IMR-90 (cell line): ENCODE measurements around the gene CR1L. TPM values are rescaled to one million over a fixed set of nuclear protein-coding genes. Genes with fewer than 3 reads are reported as not detected.

Experiments used
- ATAC-seq: fragments of 200-7000 bp; cut with Tn5 transposase; 2 replicates; pipeline ENCODE4 v1.9.1; 2020; ENCODE audit warnings: low read depth, mild to moderate bottlenecking, moderate library complexity
- BruUV-seq: library from RNA; stranded (reverse); fragments of 400-500 nt; replicated peaks from 2 replicates; lab custom pipeline; 2021; lab: Mats Ljungman, UMichigan
- CTCF ChIA-PET: fragments of 300-600 bp; formaldehyde crosslinking; extraction: SDS; loops from one replicate; lab custom pipeline; 2021; ENCODE audit warnings: antibody characterized with exemption; lab: Yijun Ruan, JAX
- POLR2A ChIA-PET: fragments of 300-600 bp; sonication (Branson Sonifier 250); formaldehyde crosslinking; loops from one replicate; lab custom pipeline; 2022; ENCODE audit warnings: antibody characterized with exemption; ENCODE audit not compliant: unreplicated experiment; lab: Charles Lee
- DNase-seq: peaks from one replicate; pipeline ENCODE4 v3.0.0; 2013
- H2AFZ ChIP-seq: replicated peaks from 2 replicates; pipeline ENCODE3; 2013; ENCODE audit warnings: low read length, mild to moderate bottlenecking; ENCODE audit not compliant: poor library complexity
- H2AK5ac ChIP-seq: 2 replicates; pipeline ENCODE4 v1.6.1; 2013; ENCODE audit warnings: low read depth, low read length, inconsistent platforms
- H2AK9ac ChIP-seq: replicated peaks from 2 replicates; pipeline ENCODE3; 2013; ENCODE audit warnings: mild to moderate bottlenecking, low read depth, low read length, moderate library complexity; ENCODE audit not compliant: poor library complexity
- H2BK120ac ChIP-seq: 2 replicates; pipeline ENCODE4 v1.6.1; 2013; ENCODE audit warnings: low read depth, low read length, inconsistent platforms
- H2BK15ac ChIP-seq: 3 replicates; pipeline ENCODE4 v1.6.1; 2013; ENCODE audit warnings: low read depth, low read length, inconsistent platforms
- H2BK20ac ChIP-seq: 2 replicates; pipeline ENCODE4 v1.6.1; 2013; ENCODE audit warnings: low read depth, mild to moderate bottlenecking, inconsistent platforms, low read length, moderate library complexity
- H2BK5ac ChIP-seq: 2 replicates; pipeline ENCODE4 v1.6.1; 2013; ENCODE audit warnings: mild to moderate bottlenecking, low read depth, low read length, inconsistent platforms; ENCODE audit not compliant: poor library complexity, severe bottlenecking
- H3K14ac ChIP-seq: replicated peaks from 2 replicates; pipeline ENCODE4 v1.6.1; 2013; ENCODE audit warnings: low read depth, low read length, inconsistent platforms
- H3K18ac ChIP-seq: 2 replicates; pipeline ENCODE4 v1.6.1; 2013; ENCODE audit warnings: low read depth, low read length, control low read depth
- H3K23ac ChIP-seq: 2 replicates; pipeline ENCODE4 v1.6.1; 2013; ENCODE audit warnings: low read depth, low read length, inconsistent platforms
- H3K27ac ChIP-seq: 2 replicates; pipeline ENCODE4 v1.5.1; 2013; ENCODE audit warnings: mild to moderate bottlenecking, control low read depth, low read length; ENCODE audit not compliant: insufficient read depth
- H3K27me3 ChIP-seq: 2 replicates; pipeline ENCODE4 v1.6.1; 2013; ENCODE audit warnings: low read length; ENCODE audit not compliant: control insufficient read depth, insufficient read depth
- H3K36me3 ChIP-seq: 2 replicates; pipeline ENCODE4 v1.6.1; 2013; ENCODE audit warnings: low read length, mixed read lengths; ENCODE audit not compliant: control insufficient read depth, insufficient read depth
- H3K4ac ChIP-seq: 2 replicates; pipeline ENCODE4 v1.6.1; 2013; ENCODE audit warnings: low read depth, low read length, inconsistent platforms
- H3K4me1 ChIP-seq: 2 replicates; pipeline ENCODE4 v1.6.1; 2013; ENCODE audit warnings: low read length, mixed read lengths; ENCODE audit not compliant: control insufficient read depth, insufficient read depth
- H3K4me2 ChIP-seq: 2 replicates; pipeline ENCODE4 v1.6.1; 2013; ENCODE audit warnings: low read depth, mild to moderate bottlenecking, control low read depth, low read length, moderate library complexity
- H3K4me3 ChIP-seq: 2 replicates; pipeline ENCODE4 v1.5.1; 2013; ENCODE audit warnings: low read depth, mild to moderate bottlenecking, control low read depth, low read length, moderate library complexity; ENCODE audit not compliant: insufficient read depth
- H3K56ac ChIP-seq: 2 replicates; pipeline ENCODE4 v1.6.1; 2013; ENCODE audit warnings: low read length, inconsistent platforms; ENCODE audit not compliant: insufficient read depth; ENCODE audit errors: extremely low read depth
- H3K79me1 ChIP-seq, 2 experiments: 2 replicates each; pipeline ENCODE4 v1.6.1; 2013; ENCODE audit warnings: low read length in 2 of 2, inconsistent platforms in 1 of 2, low read depth in 1 of 2
- H3K9ac ChIP-seq: 2 replicates; pipeline ENCODE4 v1.6.1; 2013; ENCODE audit warnings: low read depth, low read length, control low read depth
- H3K9me1 ChIP-seq: 2 replicates; pipeline ENCODE4 v1.6.1; 2013; ENCODE audit warnings: low read length, inconsistent platforms; ENCODE audit not compliant: insufficient read depth
- H3K9me3 ChIP-seq: 2 replicates; pipeline ENCODE4 v1.6.1; 2013; ENCODE audit warnings: low read length; ENCODE audit not compliant: control insufficient read depth, insufficient read depth
- H4K20me1 ChIP-seq: 2 replicates; pipeline ENCODE4 v1.6.1; 2013; ENCODE audit warnings: low read length, inconsistent platforms; ENCODE audit not compliant: insufficient read depth
- H4K5ac ChIP-seq: 2 replicates; pipeline ENCODE4 v1.6.1; 2013; ENCODE audit warnings: mild to moderate bottlenecking, low read depth, low read length, control low read depth
- H4K8ac ChIP-seq, 2 experiments: 2 replicates each; pipeline ENCODE4 v1.6.1; 2013; ENCODE audit warnings: low read depth in 2 of 2, low read length in 2 of 2, control low read depth in 1 of 2, inconsistent platforms in 1 of 2
- H4K91ac ChIP-seq: 2 replicates; pipeline ENCODE4 v1.6.1; 2013; ENCODE audit warnings: low read depth, low read length, inconsistent platforms; ENCODE audit not compliant: insufficient read depth
- BHLHE40 ChIP-seq: fragments of 150-350 bp; IDR thresholded peaks from 2 replicates; pipeline ENCODE4 v1.6.1; 2016; ENCODE audit warnings: mild to moderate bottlenecking, low read depth, low read length
- CEBPB ChIP-seq: IDR thresholded peaks from 2 replicates; pipeline ENCODE4 v1.6.1; 2012; ENCODE audit warnings: low read depth, low read length, improper control_type of control experiment
- CHD1 ChIP-seq: IDR thresholded peaks from 2 replicates; pipeline ENCODE4 v1.6.1; 2012; ENCODE audit warnings: low read depth, low read length, improper control_type of control experiment
- FOS ChIP-seq: fragments of 150-350 bp; IDR thresholded peaks from 2 replicates; pipeline ENCODE4 v1.6.1; 2016; ENCODE audit warnings: low read depth, low read length
- MAFK ChIP-seq: IDR thresholded peaks from 2 replicates; pipeline ENCODE4 v1.6.1; 2012; ENCODE audit warnings: low read depth, low read length, improper control_type of control experiment
- MXI1 ChIP-seq: IDR thresholded peaks from 2 replicates; pipeline ENCODE4 v1.6.1; 2012; ENCODE audit warnings: low read depth, mild to moderate bottlenecking, low read length, moderate library complexity, borderline replicate concordance
- POLR2A ChIP-seq: IDR thresholded peaks from 2 replicates; pipeline ENCODE4 v1.6.1; 2012; ENCODE audit warnings: mild to moderate bottlenecking, low read depth, low read length
- RAD21 ChIP-seq: IDR thresholded peaks from 2 replicates; pipeline ENCODE4 v1.6.1; 2012; ENCODE audit warnings: low read length, improper control_type of control experiment
- RCOR1 ChIP-seq: IDR thresholded peaks from 2 replicates; pipeline ENCODE4 v1.6.1; 2012; ENCODE audit warnings: mild to moderate bottlenecking, low read length, improper control_type of control experiment; ENCODE audit not compliant: insufficient replicate concordance
- RFX5 ChIP-seq: IDR thresholded peaks from 2 replicates; pipeline ENCODE4 v1.8.0; 2012; ENCODE audit warnings: low read depth, mild to moderate bottlenecking, low read length, moderate library complexity
- WGBS, 2 experiments: methylation state at CpG; one replicate each; pipeline versions ENCODE4 v1.1.5 to v1.1.7; 2013; ENCODE audit warnings: missing lambda C conversion rate in 2 of 2; ENCODE audit not compliant: insufficient read length in 1 of 2; ENCODE audit errors: extremely low coverage in 2 of 2; 5-methylcytosine and 5-hydroxymethylcytosine counted together
- dilution Hi-C: fragments of 300-500 bp; cut with HindIII; formaldehyde crosslinking; loops from one replicate; pipeline ENCODE4 v1.14.3; 2018; ENCODE audit warnings: low sequenced_read_pairs; ENCODE audit not compliant: unreplicated experiment
- in situ Hi-C: fragments of 300-500 bp; cut with MboI; formaldehyde crosslinking; loops from 3 replicates; pipeline ENCODE4 v1.14.3; 2019; ENCODE audit warnings: low sequenced_read_pairs, inconsistent platforms, mixed read lengths
- intact Hi-C: fragments of 100-400 bp; cut with micrococcal nuclease; formaldehyde crosslinking; loops from 2 replicates; pipeline ENCODE4 v1.10.0; 2022
- polyA plus RNA-seq, 3 experiments: library from polyadenylated mRNA; depleted of rRNA; stranded (reverse); fragments of >200 nt; gene quantifications; 2 replicates each; pipeline ENCODE4 v1.2.3, GENCODE V29; 2012; ENCODE audit warnings: low replicate concordance in 1 of 3
- total RNA-seq: library from RNA; depleted of rRNA; stranded (reverse); fragments of >200 nt; gene quantifications from 2 replicates; pipeline ENCODE4 v1.2.3, GENCODE V29; 2012
- TF ChIP-seq, protein P1 (sequence below): fragments of 150-350 bp; IDR thresholded peaks from 2 replicates; pipeline ENCODE4 v1.6.1; 2016; ENCODE audit warnings: low read depth, mild to moderate bottlenecking, low read length, moderate library complexity, borderline replicate concordance
- TF ChIP-seq, protein P2 (sequence below): conservative IDR thresholded peaks from 2 replicates; pipeline ENCODE4 v1.5.1; 2012; ENCODE audit warnings: mild to moderate bottlenecking, low read depth, low read length, improper control_type of control experiment

CR1L gene
- total and polyA plus RNA-seq, 2 of the 4 experiments (the other 2 are of a cell fraction): not detected

DNA sequence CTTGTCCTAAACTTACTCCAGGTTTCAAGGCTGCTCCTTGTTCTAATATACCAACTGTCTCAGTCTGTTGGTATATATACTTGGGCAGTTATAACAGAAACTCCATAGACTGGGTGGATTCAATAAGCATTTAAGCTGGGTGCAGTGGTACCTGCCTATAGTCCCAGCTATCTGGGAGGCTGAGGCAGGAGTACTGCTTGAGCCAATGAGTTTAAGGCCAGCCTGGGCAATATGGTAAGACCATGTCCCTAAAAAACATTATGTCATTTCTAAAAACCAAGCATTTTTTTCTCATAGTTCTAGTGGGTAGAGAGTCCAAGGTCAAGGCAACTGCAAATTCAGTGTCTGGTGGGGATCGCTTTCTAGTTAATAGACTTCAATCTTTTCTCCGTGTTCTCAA, 17.4 kb upstream of the CR1L start:
- H2AK9ac ChIP-seq: no peak overlapping the region
- no peak overlapping the region for H3K56ac ChIP-seq
- H4K20me1 ChIP-seq: no peaks in the 10 kb centered on the region
- no peak overlapping the region for H2BK5ac ChIP-seq
- TF ChIP-seq, protein P1, sequence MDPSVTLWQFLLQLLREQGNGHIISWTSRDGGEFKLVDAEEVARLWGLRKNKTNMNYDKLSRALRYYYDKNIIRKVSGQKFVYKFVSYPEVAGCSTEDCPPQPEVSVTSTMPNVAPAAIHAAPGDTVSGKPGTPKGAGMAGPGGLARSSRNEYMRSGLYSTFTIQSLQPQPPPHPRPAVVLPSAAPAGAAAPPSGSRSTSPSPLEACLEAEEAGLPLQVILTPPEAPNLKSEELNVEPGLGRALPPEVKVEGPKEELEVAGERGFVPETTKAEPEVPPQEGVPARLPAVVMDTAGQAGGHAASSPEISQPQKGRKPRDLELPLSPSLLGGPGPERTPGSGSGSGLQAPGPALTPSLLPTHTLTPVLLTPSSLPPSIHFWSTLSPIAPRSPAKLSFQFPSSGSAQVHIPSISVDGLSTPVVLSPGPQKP: no peak
- TF ChIP-seq POLR2A: no peak
- no peak for TF ChIP-seq FOS
- TF ChIP-seq RFX5: no peak
- TF ChIP-seq CHD1: no peak
- TF ChIP-seq RAD21: no peak
- TF ChIP-seq MXI1: no peak
- no peak for TF ChIP-seq BHLHE40
- no peak for TF ChIP-seq RCOR1
- no peak for TF ChIP-seq CEBPB
- TF ChIP-seq, protein P2, sequence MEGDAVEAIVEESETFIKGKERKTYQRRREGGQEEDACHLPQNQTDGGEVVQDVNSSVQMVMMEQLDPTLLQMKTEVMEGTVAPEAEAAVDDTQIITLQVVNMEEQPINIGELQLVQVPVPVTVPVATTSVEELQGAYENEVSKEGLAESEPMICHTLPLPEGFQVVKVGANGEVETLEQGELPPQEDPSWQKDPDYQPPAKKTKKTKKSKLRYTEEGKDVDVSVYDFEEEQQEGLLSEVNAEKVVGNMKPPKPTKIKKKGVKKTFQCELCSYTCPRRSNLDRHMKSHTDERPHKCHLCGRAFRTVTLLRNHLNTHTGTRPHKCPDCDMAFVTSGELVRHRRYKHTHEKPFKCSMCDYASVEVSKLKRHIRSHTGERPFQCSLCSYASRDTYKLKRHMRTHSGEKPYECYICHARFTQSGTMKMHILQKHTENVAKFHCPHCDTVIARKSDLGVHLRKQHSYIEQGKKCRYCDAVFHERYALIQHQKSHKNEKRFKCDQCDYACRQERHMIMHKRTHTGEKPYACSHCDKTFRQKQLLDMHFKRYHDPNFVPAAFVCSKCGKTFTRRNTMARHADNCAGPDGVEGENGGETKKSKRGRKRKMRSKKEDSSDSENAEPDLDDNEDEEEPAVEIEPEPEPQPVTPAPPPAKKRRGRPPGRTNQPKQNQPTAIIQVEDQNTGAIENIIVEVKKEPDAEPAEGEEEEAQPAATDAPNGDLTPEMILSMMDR: no peak
- TF ChIP-seq MAFK: no peak
- H2BK20ac ChIP-seq: no peak overlapping the region
- no peak for ATAC-seq
- no peaks in the 10 kb centered on the region for H3K4me1 ChIP-seq
- no peak overlapping the region for H3K4me2 ChIP-seq
- H3K9me1 ChIP-seq: no peaks in the 10 kb centered on the region
- no peak overlapping the region for H3K9ac ChIP-seq
- no peaks in the 10 kb centered on the region for H3K9me3 ChIP-seq
- intact Hi-C loops: no loop called here
- H2BK120ac ChIP-seq: no peak overlapping the region
- ChIA-PET POLR2A (no interaction called here), CTCF (no interaction called here)
- H4K5ac ChIP-seq: no peak overlapping the region
- in situ Hi-C loops: no loop called here
- H2AFZ ChIP-seq: no peak overlapping the region
- no peak overlapping the region for H2AK5ac ChIP-seq
- no peak overlapping the region for H3K27ac ChIP-seq
- DNase-seq: no peak
- H3K14ac ChIP-seq: no peak overlapping the region
- dilution Hi-C loops: no loop called here
- no peak overlapping the region for H2BK15ac ChIP-seq
- H3K4ac ChIP-seq: no peak overlapping the region
- BruUV-seq: no TSS peak
- H3K27me3 ChIP-seq: no peaks in the 10 kb centered on the region
- H3K36me3 ChIP-seq: no peaks in the 10 kb centered on the region
- no peak overlapping the region for H3K4me3 ChIP-seq
- no peaks in the 10 kb centered on the region for H3K79me1 ChIP-seq
- no peak overlapping the region for H4K91ac ChIP-seq
- no peak overlapping the region for H3K18ac ChIP-seq
- H3K23ac ChIP-seq: no peak overlapping the region
- H4K8ac ChIP-seq: no peak overlapping the region
- no CpG with 5 or more reads among the region's 2 CpGs for WGBS, 2 experiments
